H9 (cell line): ENCODE data around the gene JARID2. TPM values are rescaled to one million over a fixed set of nuclear protein-coding genes. Genes with fewer than 3 reads are reported as not detected.
A peak's percentile ranks its signal among the peaks of the same experiment; 100 is the strongest.

ENCODE experiments used
- DNase-seq: peaks from one replicate; pipeline ENCODE4 v3.0.0-alpha.2; 2017
- H2AFZ ChIP-seq: one replicate; pipeline ENCODE4 v1.6.1; 2013; ENCODE audit warnings: mild to moderate bottlenecking, low read length, control low read depth, moderate library complexity
- H2AK5ac ChIP-seq: 2 replicates; pipeline ENCODE4 v1.6.1; 2013; ENCODE audit warnings: low read length, control low read depth, mixed read lengths; ENCODE audit not compliant: insufficient read length
- H2BK120ac ChIP-seq: one replicate; pipeline ENCODE4 v1.6.1; 2013; ENCODE audit warnings: low read depth, mild to moderate bottlenecking, low read length, control low read depth, inconsistent platforms; ENCODE audit not compliant: poor library complexity, severe bottlenecking
- H2BK12ac ChIP-seq: 2 replicates; pipeline ENCODE4 v1.6.1; 2013; ENCODE audit warnings: low read length, control low read depth, mixed read lengths, low read depth; ENCODE audit not compliant: insufficient read length
- H2BK15ac ChIP-seq: 2 replicates; pipeline ENCODE4 v1.6.1; 2013; ENCODE audit warnings: low read depth, low read length, control low read depth
- H2BK20ac ChIP-seq: one replicate; pipeline ENCODE4 v1.6.1; 2013; ENCODE audit warnings: low read depth, mild to moderate bottlenecking, low read length, control low read depth, inconsistent platforms; ENCODE audit not compliant: poor library complexity, severe bottlenecking
- H2BK5ac ChIP-seq: 2 replicates; pipeline ENCODE4 v1.6.1; 2013; ENCODE audit warnings: low read length, control low read depth, mixed read lengths; ENCODE audit not compliant: insufficient read length
- H3K14ac ChIP-seq: 2 replicates; pipeline ENCODE4 v1.6.1; 2013; ENCODE audit warnings: low read length, control low read depth; ENCODE audit not compliant: insufficient read depth
- H3K18ac ChIP-seq: 2 replicates; pipeline ENCODE4 v1.6.1; 2013; ENCODE audit warnings: low read depth, mild to moderate bottlenecking, mixed read lengths, low read length, control low read depth; ENCODE audit not compliant: insufficient read length
- H3K23ac ChIP-seq: 2 replicates; pipeline ENCODE4 v1.6.1; 2013; ENCODE audit warnings: low read length, control low read depth, mixed read lengths, low read depth; ENCODE audit not compliant: insufficient read length
- H3K23me2 ChIP-seq: 2 replicates; pipeline ENCODE4 v1.6.1; 2013; ENCODE audit warnings: low read depth, mild to moderate bottlenecking, mixed read lengths, low read length, control low read depth; ENCODE audit not compliant: insufficient read length, poor library complexity, severe bottlenecking
- H3K27ac ChIP-seq: 2 replicates; pipeline ENCODE4 v1.5.1; 2013; ENCODE audit warnings: low read length, control low read depth, mixed read lengths, low read depth; ENCODE audit not compliant: insufficient read length
- H3K27me3 ChIP-seq: 2 replicates; pipeline ENCODE4 v1.6.1; 2013; ENCODE audit warnings: low read length, control low read depth, inconsistent platforms; ENCODE audit not compliant: insufficient read depth
- H3K4ac ChIP-seq: 2 replicates; pipeline ENCODE4 v1.6.1; 2013; ENCODE audit warnings: low read depth, mild to moderate bottlenecking, control low read depth, inconsistent platforms, low read length, moderate library complexity
- H3K4me1 ChIP-seq: 2 replicates; pipeline ENCODE4 v1.6.1; 2013; ENCODE audit warnings: low read length, control low read depth, inconsistent platforms; ENCODE audit not compliant: insufficient read depth
- H3K4me2 ChIP-seq: 2 replicates; pipeline ENCODE4 v1.6.1; 2013; ENCODE audit warnings: low read length, control low read depth, mixed read lengths; ENCODE audit not compliant: insufficient read length, insufficient read depth
- H3K56ac ChIP-seq: 2 replicates; pipeline ENCODE4 v1.6.1; 2013; ENCODE audit warnings: low read depth, mild to moderate bottlenecking, mixed read lengths, low read length, control low read depth; ENCODE audit not compliant: insufficient read length
- H3K79me1 ChIP-seq: 2 replicates; pipeline ENCODE4 v1.6.1; 2013; ENCODE audit warnings: low read depth, mild to moderate bottlenecking, moderate library complexity, low read length, control low read depth, inconsistent platforms; ENCODE audit not compliant: insufficient read depth, poor library complexity, severe bottlenecking
- H3K79me2 ChIP-seq: 2 replicates; pipeline ENCODE4 v1.6.1; 2013; ENCODE audit warnings: low read length, control low read depth, inconsistent platforms; ENCODE audit not compliant: insufficient read depth
- H3K9ac ChIP-seq: 2 replicates; pipeline ENCODE4 v1.6.1; 2013; ENCODE audit warnings: low read length, control low read depth, mixed read lengths; ENCODE audit not compliant: insufficient read length; ENCODE audit errors: extremely low read depth
- H3K9me3 ChIP-seq: one replicate; pipeline ENCODE4 v1.6.1; 2013; ENCODE audit warnings: low read depth, low read length, inconsistent platforms; ENCODE audit not compliant: control insufficient read depth
- H3T11ph ChIP-seq: one replicate; pipeline ENCODE4 v1.6.1; 2013; ENCODE audit warnings: mild to moderate bottlenecking, low read length, control low read depth, inconsistent platforms
- H4K20me1 ChIP-seq: one replicate; pipeline ENCODE4 v1.6.1; 2013; ENCODE audit not compliant: control insufficient read depth, insufficient read length, insufficient read depth
- H4K5ac ChIP-seq: 2 replicates; pipeline ENCODE4 v1.6.1; 2013; ENCODE audit warnings: low read depth, mild to moderate bottlenecking, mixed read lengths, low read length, control low read depth; ENCODE audit not compliant: insufficient read length
- H4K8ac ChIP-seq: replicated peaks from 2 replicates; pipeline ENCODE4 v1.6.1; 2013; ENCODE audit warnings: low read length, control low read depth, mixed read lengths, low read depth; ENCODE audit not compliant: insufficient read length
- H4K91ac ChIP-seq: 2 replicates; pipeline ENCODE4 v1.6.1; 2013; ENCODE audit warnings: low read depth, mild to moderate bottlenecking, moderate library complexity, mixed read lengths, low read length, control low read depth; ENCODE audit not compliant: insufficient read length
- H3K27ac Mint-ChIP-seq, 3 experiments: 2 replicates in 2 of 3; 3 replicates in 1 of 3; pipeline ENCODE4 v1.8.0; 2020 to 2021; ENCODE audit warnings: mixed read lengths in 3 of 3, mild to moderate bottlenecking in 1 of 3, moderate library complexity in 1 of 3
- H3K27me3 Mint-ChIP-seq: 2 replicates; pipeline ENCODE4 v1.8.0; 2021; ENCODE audit warnings: low read depth, mild to moderate bottlenecking, moderate library complexity, mixed read lengths
- H3K36me3 Mint-ChIP-seq, 3 experiments: 2 replicates in 2 of 3; 3 replicates in 1 of 3; pipeline ENCODE4 v1.8.0; 2020 to 2021; ENCODE audit warnings: low read depth in 3 of 3, mixed read lengths in 3 of 3; ENCODE audit not compliant: insufficient read depth in 1 of 3
- H3K4me1 Mint-ChIP-seq, 2 experiments: 2 replicates each; pipeline ENCODE4 v1.8.0; 2020; ENCODE audit warnings: mixed read lengths in 2 of 2
- H3K4me3 Mint-ChIP-seq, 2 experiments: 2 replicates in 1 of 2; 3 replicates in 1 of 2; pipeline ENCODE4 v1.8.0; 2020 to 2021; ENCODE audit warnings: mild to moderate bottlenecking in 2 of 2, mixed read lengths in 2 of 2, moderate library complexity in 1 of 2
- H3K9me3 Mint-ChIP-seq, 2 experiments: 2 replicates in 1 of 2; 3 replicates in 1 of 2; pipeline ENCODE4 v1.8.0; 2020; ENCODE audit warnings: mild to moderate bottlenecking in 2 of 2, mixed read lengths in 2 of 2, moderate library complexity in 1 of 2
- CTCF ChIP-seq: fragments of 200-600 bp; sonication (generic); conservative IDR thresholded peaks from 3 replicates; pipeline ENCODE4 v1.8.0; 2021; ENCODE audit warnings: antibody characterized with exemption, mild to moderate bottlenecking
- WGBS: extraction: QIAGEN DNeasy Blood & Tissue Kit; methylation state at CpG from one replicate; pipeline ENCODE4 v1.1.7; 2013; ENCODE audit warnings: missing lambda C conversion rate, low lambda C conversion rate, mixed read lengths; ENCODE audit not compliant: insufficient read length; ENCODE audit errors: extremely low coverage; 5-methylcytosine and 5-hydroxymethylcytosine counted together
- total RNA-seq: library from RNA; stranded (reverse); gene quantifications from 2 replicates; pipeline ENCODE4 v1.2.1, GENCODE V29; 2021

JARID2 gene
- total RNA-seq, 1 experiment from 2014 or later = 174 TPM

- Histone ChIP-seq H2AK5ac (no peak overlapping the region), H3K18ac (no peak overlapping the region), H2BK120ac (no peak overlapping the region), H2BK5ac (no peak overlapping the region), H2BK20ac (no peak overlapping the region), H4K91ac (no peak overlapping the region), H3T11ph (no peak overlapping the region), H4K8ac (no peak overlapping the region), H4K20me1 (no peaks in the 10 kb centered on the region), H3K27me3 (no peaks in the 10 kb centered on the region), H3K23ac (no peak overlapping the region), H3K4me2 (no peak overlapping the region), H2AFZ (no peak overlapping the region), H3K27ac (no peak overlapping the region), H3K4me1 (no peaks in the 10 kb centered on the region), H3K14ac (no peak overlapping the region), H2BK12ac (no peak overlapping the region), H3K79me1 (no peaks in the 10 kb centered on the region), H2BK15ac (no peak overlapping the region), H3K23me2 (no peaks in the 10 kb centered on the region), H3K56ac (no peak overlapping the region), H3K9me3 (peaks cover 8% of the 10 kb centered on the region), H4K5ac (no peak overlapping the region), H3K4ac (no peak overlapping the region), H3K9ac (no peak overlapping the region), H3K79me2 (no peaks in the 10 kb centered on the region)
- Mint-ChIP-seq H3K4me3 (no peak overlapping the region), H3K27ac (no peak overlapping the region), H3K4me1 (peaks cover 0 to 13% of the 10 kb centered on the region in 2 experiments; a peak in 2 of 4 replicates), H3K36me3 (peaks cover 75 to 97% (median 93%) of the 10 kb centered on the region in 3 experiments), H3K27me3 (peaks cover 15% of the 10 kb centered on the region), H3K9me3 (peaks cover 10 to 34% of the 10 kb centered on the region in 2 experiments)
- WGBS = no CpG with 5 or more reads among the region's 9 CpGs
- TF ChIP-seq CTCF = no peak
- DNase-seq = peak; percentile 39
These were observed 276.2 kb downstream of the JARID2 start for GRCh38 chr6:15522026-15522425.
